GM12878 (cell line): ENCODE results near the gene AFG1L. TPM values are rescaled to one million over a fixed set of nuclear protein-coding genes. Genes with fewer than 3 reads are reported as not detected.

ENCODE experiments used
- ATAC-seq: fragments of 200-7000 bp; cut with Tn5 transposase; 3 replicates; pipeline ENCODE4 v1.9.1; 2020; ENCODE audit warnings: mild to moderate bottlenecking, moderate library complexity
- BruUV-seq: library from RNA; stranded (reverse); fragments of 400-500 nt; replicated peaks from 2 replicates; lab custom pipeline; 2021; lab: Mats Ljungman, UMichigan
- CTCF ChIA-PET: fragments of 300-600 bp; sonication (Branson Sonifier 250); formaldehyde crosslinking; extraction: SDS; loops from one replicate; lab custom pipeline; 2021; ENCODE audit warnings: inconsistent platforms; lab: Yijun Ruan, JAX
- POLR2A ChIA-PET: fragments of 350-600 bp; formaldehyde crosslinking; extraction: SDS; loops from one replicate; lab custom pipeline; 2021; ENCODE audit warnings: inconsistent platforms; lab: Charles Lee
- RAD21 ChIA-PET: fragments of 300-600 bp; sonication (Branson Sonifier 250); formaldehyde crosslinking; loops from one replicate; lab custom pipeline; 2023; ENCODE audit warnings: antibody characterized with exemption; ENCODE audit not compliant: unreplicated experiment; lab: Charles Lee
- SMC1A ChIA-PET: fragments of 300-600 bp; sonication (Branson Sonifier 250); formaldehyde crosslinking; loops from one replicate; lab custom pipeline; 2023; ENCODE audit not compliant: unreplicated experiment, uncharacterized antibody; lab: Charles Lee
- DNase-seq: peaks from one replicate; pipeline ENCODE4 v3.0.0-alpha.2; 2011; ENCODE audit warnings: low read depth, low spot score
- FAIRE-seq: peaks from 3 replicates; lab custom pipeline; 2011; peaks lifted over from hg19 to GRCh38; lab: Jason Lieb, UNC
- H2AFZ ChIP-seq: 2 replicates; pipeline ENCODE4 v1.6.0; 2011; ENCODE audit warnings: low read depth, low read length, control low read depth; ENCODE audit not compliant: control insufficient read depth
- H3K27ac ChIP-seq: 2 replicates; pipeline ENCODE4 v1.5.1; 2011; ENCODE audit warnings: control low read depth; ENCODE audit not compliant: control insufficient read depth, insufficient read depth
- H3K27me3 ChIP-seq, 2 experiments: replicated peaks in 1 of 2; 2 replicates each; pipeline versions ENCODE4 v1.6.0 to v1.6.1; 2011; ENCODE audit warnings: low read length in 1 of 2; ENCODE audit not compliant: control insufficient read depth in 2 of 2, insufficient read depth in 2 of 2
- H3K36me3 ChIP-seq, 2 experiments: 2 replicates each; pipeline ENCODE4 v1.5.1; 2011; ENCODE audit warnings: low read length in 1 of 2; ENCODE audit not compliant: control insufficient read depth in 2 of 2, insufficient read depth in 2 of 2
- H3K4me1 ChIP-seq: 2 replicates; pipeline ENCODE4 v1.6.1; 2011; ENCODE audit warnings: mild to moderate bottlenecking, low read length, moderate library complexity, mixed read lengths; ENCODE audit not compliant: control insufficient read depth, insufficient read depth
- H3K4me2 ChIP-seq: 2 replicates; pipeline ENCODE4 v1.6.0; 2011; ENCODE audit warnings: control low read depth; ENCODE audit not compliant: control insufficient read depth, insufficient read depth
- H3K4me3 ChIP-seq: fragments of 200-600 bp; sonication (generic); 2 replicates; pipeline ENCODE4 v1.5.1; 2016
- H3K79me2 ChIP-seq: 2 replicates; pipeline ENCODE4 v1.6.0; 2011; ENCODE audit warnings: low read length; ENCODE audit not compliant: control insufficient read depth, insufficient read depth
- H3K9ac ChIP-seq: 2 replicates; pipeline ENCODE4 v1.8.0; 2011; ENCODE audit warnings: low read length, control low read depth, mixed read lengths; ENCODE audit not compliant: control insufficient read depth, insufficient read depth
- H3K9me3 ChIP-seq: replicated peaks from 3 replicates; pipeline ENCODE4 v1.5.1; 2011; ENCODE audit warnings: mild to moderate bottlenecking, low read length; ENCODE audit not compliant: control insufficient read depth, insufficient read depth
- H4K20me1 ChIP-seq: 2 replicates; pipeline ENCODE4 v1.6.0; 2011; ENCODE audit not compliant: control insufficient read depth, insufficient read depth
- ATF3 ChIP-seq: IDR thresholded peaks from 2 replicates; pipeline ENCODE4 v1.6.1; 2011; ENCODE audit warnings: low read depth, mild to moderate bottlenecking, low read length, moderate library complexity, borderline replicate concordance; ENCODE audit errors: extremely low read depth
- CREM ChIP-seq: IDR thresholded peaks from 2 replicates; pipeline ENCODE4 v1.6.1; 2014; ENCODE audit warnings: antibody characterized with exemption, low read depth
- FOS ChIP-seq: IDR thresholded peaks from 3 replicates; pipeline ENCODE4 v1.6.1; 2011; ENCODE audit warnings: borderline replicate concordance; ENCODE audit not compliant: insufficient read length; ENCODE audit errors: extremely low read depth
- MEF2A ChIP-seq: IDR thresholded peaks from 2 replicates; pipeline ENCODE4 v1.6.1; 2011; ENCODE audit warnings: low read depth, mild to moderate bottlenecking, low read length, moderate library complexity; ENCODE audit not compliant: insufficient read depth
- MEF2B ChIP-seq: fragments of 450-650 bp; IDR thresholded peaks from 2 replicates; pipeline ENCODE4 v1.6.1; 2018; ENCODE audit warnings: mild to moderate bottlenecking, moderate library complexity; ENCODE audit not compliant: partially characterized antibody, poor library complexity, severe bottlenecking
- NR2F1 ChIP-seq: fragments of 450-650 bp; conservative IDR thresholded peaks from 2 replicates; pipeline ENCODE4 v1.6.1; 2017; ENCODE audit warnings: mild to moderate bottlenecking
- RFX5 ChIP-seq: IDR thresholded peaks from 2 replicates; pipeline ENCODE4 v1.6.1; 2011; ENCODE audit warnings: low read depth, low read length, improper control_type of control experiment
- SP1 ChIP-seq: IDR thresholded peaks from one replicate; pipeline ENCODE4 v1.6.1; 2011; ENCODE audit warnings: low read depth, low read length
- STAT3 ChIP-seq: IDR thresholded peaks from 2 replicates; pipeline ENCODE4 v1.6.1; 2011; ENCODE audit warnings: low read depth, low read length, improper control_type of control experiment
- TARDBP ChIP-seq: IDR thresholded peaks from 2 replicates; pipeline ENCODE4 v1.6.1; 2016; ENCODE audit warnings: borderline replicate concordance
- WGBS: methylation state at CpG from one replicate; pipeline ENCODE4 v1.1.6; 2016; ENCODE audit warnings: low lambda C conversion rate; ENCODE audit not compliant: insufficient replicate concordance, insufficient coverage; ENCODE audit errors: missing lambda C conversion rate; 5-methylcytosine and 5-hydroxymethylcytosine counted together
- in situ Hi-C: fragments of 300-500 bp; cut with MboI; formaldehyde crosslinking; loops from 9 replicates; pipeline ENCODE4 v1.14.3; 2018; ENCODE audit warnings: mixed read lengths
- intact Hi-C: fragments of 100-400 bp; cut with micrococcal nuclease; formaldehyde crosslinking; loops from one replicate; pipeline ENCODE4 v1.14.2; 2022; ENCODE audit not compliant: unreplicated experiment
- polyA plus RNA-seq, 11 experiments: library from polyadenylated mRNA; depleted of rRNA in 4 of 11; unstranded in 6 of 11; stranded (reverse) in 5 of 11; fragments of >200 nt; fragmentation: Nextera tagmentation in 4 of 11; fragmentation: Illumina TruSeq in 1 of 11; extraction: Ambion mirVana in 4 of 11; extraction: Trizol in 1 of 11; gene quantifications; 1 replicate in 1 of 11; 2 replicates in 10 of 11; pipeline versions ENCODE4 v1.2.1 to v1.2.3, GENCODE V29; 2011 to 2016; ENCODE audit warnings: inconsistent platforms in 2 of 11, missing spikeins in 2 of 11, low read depth in 1 of 11
- total RNA-seq, 4 experiments: library from RNA; depleted of rRNA in 3 of 4; stranded (reverse); fragments of >200 nt in 3 of 4; fragmentation: Illumina TruSeq in 1 of 4; extraction: Trizol in 1 of 4; gene quantifications; 2 replicates each; pipeline versions ENCODE4 v1.2.1 to v1.2.3, GENCODE V29; 2013 to 2021
- TF ChIP-seq, protein P1 (sequence below): fragments of 450-650 bp; formaldehyde crosslinking; IDR thresholded peaks from 2 replicates; pipeline ENCODE4 v1.4.0; 2020; ENCODE audit warnings: mild to moderate bottlenecking, moderate library complexity

AFG1L gene
- total and polyA plus RNA-seq, 10 of the 15 experiments (the other 5 are each of a cell fraction or from before 2014, with no cell fraction given): 2.3 to 9.0 (median 4.3) TPM

GRCh38 chr6:108557494-108558371 is 262.9 kb downstream of the AFG1L start (continued):
- TF ChIP-seq NR2F1: no peak
- TF ChIP-seq MEF2B: no peak
- TF ChIP-seq TARDBP: no peak
- no peak for TF ChIP-seq ATF3

DNA sequence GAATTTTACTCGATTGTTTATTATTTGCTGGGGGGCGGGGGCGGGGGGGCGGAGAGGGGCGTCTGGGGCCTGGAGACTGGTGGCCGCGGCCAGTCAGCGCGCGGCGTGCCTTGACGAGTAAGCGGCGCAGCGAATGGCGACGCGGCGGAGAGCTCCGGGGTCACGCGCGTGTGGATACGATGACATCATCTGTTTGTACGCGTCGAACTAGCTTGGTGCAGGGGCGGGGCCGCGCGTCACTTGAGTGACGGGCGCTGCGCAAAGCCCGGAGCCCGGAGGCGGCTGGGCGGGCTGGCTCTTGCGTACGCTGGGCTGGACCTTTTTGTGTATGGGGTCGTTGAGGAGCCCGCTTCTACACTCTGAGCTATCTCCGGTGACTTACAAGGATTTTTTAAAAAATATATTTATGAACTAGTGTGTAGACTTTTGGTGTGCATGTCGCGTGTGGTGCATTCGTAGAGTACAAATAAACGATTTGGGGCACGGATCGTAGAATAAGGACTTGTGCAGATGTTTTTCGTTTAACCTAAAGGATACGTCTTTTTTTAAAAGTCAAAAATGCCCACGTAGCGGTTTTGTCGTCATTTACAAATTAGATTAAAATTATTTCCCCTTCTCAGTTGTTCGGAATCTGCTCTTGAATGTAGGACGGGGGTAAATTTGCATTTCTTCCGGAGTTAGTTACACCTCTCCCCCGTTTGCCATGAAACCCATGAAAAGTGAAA is 263.7 kb downstream of the AFG1L start:
- BruUV-seq: no TSS peak
- no peaks in the 10 kb centered on the region for H3K36me3 ChIP-seq
- no peaks in the 10 kb centered on the region; the same call in 1 of the 2 replicates for H4K20me1 ChIP-seq
- CTCF ChIA-PET: interaction anchor here (0.6 to 2.6 kb wide), 5 partner anchors 219 to 514 kb away, joined by 3 to 9 read pairs (median 3); no protein-coding TSS in a partner anchor
- RAD21 ChIA-PET: interaction anchor here (1.1 to 2.8 kb wide), 2 partner anchors 34 to 515 kb away, joined by 3 to 11 read pairs; no protein-coding TSS in a partner anchor
- no peaks in the 10 kb centered on the region; the same call in 2 of the 3 replicates for H3K9me3 ChIP-seq
- under 1% methylated on average over 58 of the region's 58 CpGs for WGBS
- peaks cover 4% of the 10 kb centered on the region; the same call in 1 of the 2 replicates for H3K4me1 ChIP-seq
- in situ Hi-C loops (loop anchor here (10.0 kb wide), 1 partner anchor 826 kb away; the partner anchor contains the start of gene CD164), intact Hi-C loops (loop anchor here (5.0 to 10.0 kb wide), 2 partner anchors 224 to 826 kb away; partner anchors contain the start of gene CD164)
- H3K9ac ChIP-seq: peak overlapping the region; percentile 69; the same call in 1 of the 2 replicates
- H3K4me2 ChIP-seq: peak overlapping the region; percentile 99
- peak overlapping the region; percentile 61; the same call in 1 of the 2 replicates for H3K27ac ChIP-seq
- peak overlapping the region; percentile 86 for H3K4me3 ChIP-seq
- SMC1A ChIA-PET: interaction anchor here (0.7 to 3.2 kb wide), 3 partner anchors 33 to 274 kb away, joined by 3 to 9 read pairs (median 4); no protein-coding TSS in a partner anchor
- POLR2A ChIA-PET: interaction anchor here (0.6 kb wide), 1 partner anchor 883 kb away, joined by 4 read pairs; no protein-coding TSS in a partner anchor
- peaks cover 22% of the 10 kb centered on the region for H3K79me2 ChIP-seq
- H2AFZ ChIP-seq: peak overlapping the region; percentile 85
- peak; percentile 44 for FAIRE-seq
- peaks cover 6 to 8% of the 10 kb centered on the region in 2 experiments for H3K27me3 ChIP-seq
- ATAC-seq: peak; percentile 71
- peak; percentile 81 for DNase-seq
- TF ChIP-seq, protein P1, sequence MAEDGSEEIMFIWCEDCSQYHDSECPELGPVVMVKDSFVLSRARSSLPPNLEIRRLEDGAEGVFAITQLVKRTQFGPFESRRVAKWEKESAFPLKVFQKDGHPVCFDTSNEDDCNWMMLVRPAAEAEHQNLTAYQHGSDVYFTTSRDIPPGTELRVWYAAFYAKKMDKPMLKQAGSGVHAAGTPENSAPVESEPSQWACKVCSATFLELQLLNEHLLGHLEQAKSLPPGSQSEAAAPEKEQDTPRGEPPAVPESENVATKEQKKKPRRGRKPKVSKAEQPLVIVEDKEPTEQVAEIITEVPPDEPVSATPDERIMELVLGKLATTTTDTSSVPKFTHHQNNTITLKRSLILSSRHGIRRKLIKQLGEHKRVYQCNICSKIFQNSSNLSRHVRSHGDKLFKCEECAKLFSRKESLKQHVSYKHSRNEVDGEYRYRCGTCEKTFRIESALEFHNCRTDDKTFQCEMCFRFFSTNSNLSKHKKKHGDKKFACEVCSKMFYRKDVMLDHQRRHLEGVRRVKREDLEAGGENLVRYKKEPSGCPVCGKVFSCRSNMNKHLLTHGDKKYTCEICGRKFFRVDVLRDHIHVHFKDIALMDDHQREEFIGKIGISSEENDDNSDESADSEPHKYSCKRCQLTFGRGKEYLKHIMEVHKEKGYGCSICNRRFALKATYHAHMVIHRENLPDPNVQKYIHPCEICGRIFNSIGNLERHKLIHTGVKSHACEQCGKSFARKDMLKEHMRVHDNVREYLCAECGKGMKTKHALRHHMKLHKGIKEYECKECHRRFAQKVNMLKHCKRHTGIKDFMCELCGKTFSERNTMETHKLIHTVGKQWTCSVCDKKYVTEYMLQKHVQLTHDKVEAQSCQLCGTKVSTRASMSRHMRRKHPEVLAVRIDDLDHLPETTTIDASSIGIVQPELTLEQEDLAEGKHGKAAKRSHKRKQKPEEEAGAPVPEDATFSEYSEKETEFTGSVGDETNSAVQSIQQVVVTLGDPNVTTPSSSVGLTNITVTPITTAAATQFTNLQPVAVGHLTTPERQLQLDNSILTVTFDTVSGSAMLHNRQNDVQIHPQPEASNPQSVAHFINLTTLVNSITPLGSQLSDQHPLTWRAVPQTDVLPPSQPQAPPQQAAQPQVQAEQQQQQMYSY (CRISPR knock-in tag): peak; percentile 83; the same call in 1 of the 2 replicates
- peak; percentile 98 for TF ChIP-seq SP1
- no peak for TF ChIP-seq MEF2A
- TF ChIP-seq FOS: no peak
- no peak for TF ChIP-seq STAT3
- TF ChIP-seq RFX5: peak; percentile 56
- peak; percentile 97 for TF ChIP-seq CREM
